GM19324 (cell line): Measurements from ENCODE around the gene CPE.
A peak's percentile ranks its signal among the peaks of the same experiment; 100 is the strongest.
"Not testable (repeated sequence)": the region's sequence is repeated elsewhere in the genome, so short reads cannot be mapped to it uniquely, and the experiment has no call there.

ENCODE experiments used
- ATAC-seq: cut with Tn5 transposase; IDR thresholded peaks from one replicate; pipeline ENCODE4 v1.9.1; 2021; ENCODE audit warnings: mild to moderate bottlenecking, moderate library complexity; ENCODE audit not compliant: unreplicated experiment, low FRiP score

CPE gene

DNA sequence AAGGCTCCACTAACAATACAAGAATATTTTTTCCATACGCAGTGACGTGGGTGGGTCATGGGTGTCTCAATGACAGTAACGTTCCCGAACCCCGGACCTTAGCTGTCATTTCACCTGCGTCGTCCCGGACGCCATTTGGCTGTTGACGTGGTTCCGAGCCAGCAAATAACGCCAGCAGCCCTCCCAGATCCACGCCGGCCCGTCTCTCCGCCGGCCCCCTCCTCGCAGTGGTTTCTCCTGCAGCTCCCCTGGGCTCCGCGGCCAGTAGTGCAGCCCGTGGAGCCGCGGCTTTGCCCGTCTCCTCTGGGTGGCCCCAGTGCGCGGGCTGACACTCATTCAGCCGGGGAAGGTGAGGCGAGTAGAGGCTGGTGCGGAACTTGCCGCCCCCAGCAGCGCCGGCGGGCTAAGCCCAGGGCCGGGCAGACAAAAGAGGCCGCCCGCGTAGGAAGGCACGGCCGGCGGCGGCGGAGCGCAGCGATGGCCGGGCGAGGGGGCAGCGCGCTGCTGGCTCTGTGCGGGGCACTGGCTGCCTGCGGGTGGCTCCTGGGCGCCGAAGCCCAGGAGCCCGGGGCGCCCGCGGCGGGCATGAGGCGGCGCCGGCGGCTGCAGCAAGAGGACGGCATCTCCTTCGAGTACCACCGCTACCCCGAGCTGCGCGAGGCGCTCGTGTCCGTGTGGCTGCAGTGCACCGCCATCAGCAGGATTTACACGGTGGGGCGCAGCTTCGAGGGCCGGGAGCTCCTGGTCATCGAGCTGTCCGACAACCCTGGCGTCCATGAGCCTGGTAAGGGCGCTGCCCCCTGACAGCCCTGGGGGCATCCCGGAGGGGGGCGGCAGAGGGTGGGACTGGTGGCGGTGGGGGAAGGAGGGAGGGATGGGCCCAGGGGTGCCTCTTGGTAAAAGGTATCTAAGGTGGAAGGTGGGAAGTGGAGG is at the start of gene CPE:
CPE (plus strand) TSS at position 264 of the 933 bp plus-strand sequence; CDS start at position 478, 214 bp downstream.
- ATAC-seq = peak; percentile 90

DNA sequence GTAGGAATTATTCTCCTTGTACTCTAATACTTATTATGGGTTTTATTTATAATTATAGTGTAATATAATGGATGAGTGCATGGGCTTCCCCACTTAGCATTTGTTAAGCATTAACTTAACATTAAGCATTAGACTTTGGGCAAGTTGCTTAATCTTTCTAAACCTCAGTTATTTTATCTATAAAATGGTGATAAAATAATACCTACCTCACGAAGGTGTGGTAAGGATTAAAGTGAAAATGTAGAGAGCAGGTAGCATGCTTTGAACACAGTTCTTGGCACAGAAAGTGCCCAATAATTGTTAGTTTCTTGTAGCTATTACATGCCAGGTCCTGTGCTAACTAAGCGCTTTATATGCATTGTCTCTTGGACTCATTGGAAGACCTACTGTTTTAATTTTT is 48.7 kb upstream of the CPE start:
- ATAC-seq = no peak

DNA sequence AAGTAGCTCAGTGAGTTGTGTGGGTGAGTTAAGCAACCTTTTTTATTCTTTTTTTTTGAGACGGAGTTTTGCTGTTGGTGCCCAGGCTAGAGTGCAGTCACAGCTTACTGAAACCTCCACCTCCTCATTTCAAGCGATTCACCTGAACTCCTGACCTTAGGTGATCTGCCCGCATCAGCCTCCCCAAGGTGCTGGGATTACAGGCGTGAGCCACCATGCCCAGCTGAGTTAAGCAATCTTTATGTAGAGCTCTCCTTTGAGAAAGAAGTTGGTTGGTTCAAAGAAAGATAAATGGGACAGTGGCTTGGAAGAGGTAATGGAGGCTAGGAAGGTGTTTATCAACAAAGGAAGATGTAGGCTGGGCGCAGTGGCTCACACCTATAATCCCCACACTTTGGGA is 48.1 kb upstream of the CPE start:
- no peak for ATAC-seq

DNA sequence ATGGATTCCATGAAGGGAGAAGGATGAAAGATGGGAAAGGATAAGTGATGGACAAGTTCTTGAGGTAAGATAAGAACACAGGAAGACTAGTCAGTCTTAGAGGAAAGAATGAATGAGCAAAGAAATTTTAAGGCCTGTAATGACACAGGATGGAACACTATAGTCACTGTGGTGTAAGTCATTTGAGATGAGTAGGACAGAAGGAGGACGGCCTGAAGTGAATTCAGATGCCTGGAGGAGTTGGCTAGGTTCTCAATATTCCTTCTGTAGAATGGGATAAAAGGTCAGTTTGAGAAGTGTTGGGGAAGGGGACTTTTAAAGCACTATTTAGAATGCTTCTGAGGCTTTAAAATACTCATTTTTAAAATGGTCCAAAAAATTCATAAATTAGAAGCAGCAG is 47.4 kb upstream of the CPE start:
- no peak for ATAC-seq

DNA sequence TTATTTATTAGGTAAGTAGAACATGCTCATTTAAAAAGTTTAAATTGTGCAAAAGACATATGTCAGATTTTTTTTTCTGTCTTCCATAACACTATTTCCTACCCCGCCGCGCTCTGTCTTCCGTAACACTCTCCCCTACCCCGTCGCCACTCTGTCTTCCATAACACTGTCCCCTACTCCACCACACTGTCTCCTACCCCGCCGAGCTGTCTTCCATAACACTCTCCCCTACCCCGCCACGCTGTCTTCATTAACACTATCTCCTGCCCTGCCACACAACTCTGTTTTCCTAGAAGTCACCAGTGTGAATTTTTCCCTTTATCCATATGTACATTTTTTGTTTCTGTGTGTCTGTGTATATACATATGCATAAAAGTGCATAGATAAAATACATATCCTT is 47.0 kb upstream of the CPE start:
- ATAC-seq = no peak

DNA sequence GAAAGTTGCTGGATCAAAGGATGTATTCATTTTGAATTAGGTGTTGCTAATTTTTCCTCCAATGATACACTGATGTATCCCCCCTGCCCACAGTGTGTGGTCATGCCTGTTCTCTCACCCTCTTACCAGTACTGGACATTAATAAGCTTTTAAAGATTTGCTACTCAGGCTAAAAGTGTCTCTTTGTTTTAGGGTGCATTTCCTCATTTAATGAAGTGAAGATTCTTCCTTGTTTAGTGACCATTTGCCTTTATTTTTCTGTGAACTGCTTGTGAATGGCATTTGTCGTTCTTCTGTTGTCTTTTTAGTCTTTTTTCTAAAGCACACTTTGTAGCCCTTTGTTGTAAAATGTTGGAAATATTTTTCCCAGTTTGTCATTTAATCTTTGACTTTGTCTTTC is 46.3 kb upstream of the CPE start:
- ATAC-seq = no peak

DNA sequence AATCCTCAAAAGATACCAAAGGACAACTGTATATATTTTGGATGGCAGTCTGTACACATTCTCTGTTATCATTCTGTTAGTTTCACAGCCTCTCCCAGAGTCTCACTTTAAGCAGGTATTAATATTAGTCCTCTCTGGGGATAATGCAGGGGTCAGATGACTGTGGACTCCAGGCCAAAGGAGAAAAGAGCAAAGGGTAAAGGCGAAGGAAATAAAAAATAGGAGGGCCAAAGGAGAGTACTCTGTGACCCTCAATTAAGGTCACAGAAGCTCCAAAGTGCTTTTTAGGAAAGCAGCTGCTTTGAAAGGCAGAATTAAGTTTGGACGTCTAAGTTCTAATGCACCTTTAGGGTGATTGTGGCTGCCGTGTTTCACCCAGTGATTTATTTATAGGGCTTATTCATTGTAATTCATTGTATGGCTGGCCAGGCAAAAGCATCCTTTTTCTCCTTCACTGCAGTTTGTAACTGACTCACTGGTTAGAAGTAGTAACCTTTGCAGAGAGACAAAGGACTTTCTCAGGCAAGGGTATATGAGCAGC is 43.6 kb upstream of the CPE start:
- no peak for ATAC-seq

DNA sequence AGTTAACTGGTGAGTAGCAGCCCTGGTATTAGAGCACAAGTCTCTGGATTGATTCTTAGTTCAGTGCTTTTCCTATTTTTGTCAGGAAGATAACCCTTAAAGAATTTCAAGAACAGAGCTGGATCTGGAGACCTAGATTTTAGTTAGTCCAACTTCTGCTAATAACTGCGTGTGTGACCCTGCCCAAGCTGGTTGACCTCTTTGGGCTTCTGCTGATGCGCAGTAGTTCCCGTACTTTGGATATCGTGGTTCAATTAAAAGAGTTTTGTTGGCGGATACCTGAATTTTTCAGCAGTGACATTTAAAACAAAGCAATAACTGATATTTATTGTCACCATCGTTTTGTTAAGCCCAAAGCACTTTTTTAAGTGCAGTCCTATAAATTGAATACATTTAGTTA is 42.1 kb upstream of the CPE start:
- no peak for ATAC-seq

DNA sequence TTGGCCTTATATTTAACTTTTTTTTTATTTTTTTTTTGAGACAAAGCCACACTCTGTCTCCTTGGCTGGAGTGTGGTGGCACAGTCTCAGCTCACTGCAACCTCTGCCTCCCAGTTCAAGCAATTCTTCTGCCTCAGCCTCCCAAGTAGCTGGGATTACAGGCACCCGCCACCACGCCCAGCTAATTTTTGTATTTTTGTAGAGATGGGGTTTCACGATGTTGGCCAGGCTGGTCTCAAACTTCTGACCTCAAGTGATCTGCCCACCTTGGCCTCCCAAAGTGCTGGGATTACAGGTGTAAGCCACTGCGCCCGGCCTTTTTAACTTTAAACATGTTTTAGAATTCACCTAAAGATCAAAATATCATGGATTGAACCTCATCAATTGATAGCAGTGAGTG is 36.5 kb upstream of the CPE start:
- not testable (repeated sequence) for ATAC-seq

DNA sequence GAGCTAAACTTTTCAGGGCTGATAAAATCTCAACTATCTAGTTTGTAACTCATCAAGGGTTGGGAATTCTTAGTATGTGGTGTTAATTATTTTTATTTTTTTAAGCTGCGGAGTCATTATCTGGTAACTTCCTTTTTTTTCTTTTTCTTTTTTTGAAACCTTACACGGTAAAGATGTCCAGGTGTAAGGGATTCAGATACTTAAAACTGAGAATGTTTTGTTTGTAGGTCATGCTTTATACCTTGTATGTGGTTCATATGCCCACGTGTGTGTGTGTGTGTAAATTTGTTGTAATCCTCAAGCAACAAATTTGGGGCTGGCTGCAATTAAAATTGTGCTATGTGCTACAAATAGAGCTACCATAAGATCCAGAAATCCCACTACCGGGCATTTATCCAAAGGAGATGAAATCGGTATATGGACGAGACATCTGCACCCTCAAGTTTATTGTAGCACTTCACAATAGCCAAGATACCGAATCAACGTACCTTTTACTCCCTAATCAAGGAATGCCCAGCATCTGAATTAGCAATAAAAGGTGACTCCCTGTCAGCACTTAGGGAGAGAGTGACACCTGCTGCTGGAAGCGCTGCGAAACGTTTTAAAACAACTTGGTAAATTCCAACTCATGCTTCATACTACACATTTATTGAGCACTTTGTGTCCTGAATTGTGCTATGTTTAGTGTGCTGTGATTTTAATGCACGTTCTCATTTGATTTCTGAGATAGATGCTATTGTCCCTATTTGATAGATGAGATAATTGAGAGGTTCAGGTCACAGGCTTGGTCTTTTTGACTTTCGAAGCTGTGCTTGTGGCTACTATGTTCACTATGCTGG is 35.2 kb upstream of the CPE start:
- ATAC-seq = no peak

DNA sequence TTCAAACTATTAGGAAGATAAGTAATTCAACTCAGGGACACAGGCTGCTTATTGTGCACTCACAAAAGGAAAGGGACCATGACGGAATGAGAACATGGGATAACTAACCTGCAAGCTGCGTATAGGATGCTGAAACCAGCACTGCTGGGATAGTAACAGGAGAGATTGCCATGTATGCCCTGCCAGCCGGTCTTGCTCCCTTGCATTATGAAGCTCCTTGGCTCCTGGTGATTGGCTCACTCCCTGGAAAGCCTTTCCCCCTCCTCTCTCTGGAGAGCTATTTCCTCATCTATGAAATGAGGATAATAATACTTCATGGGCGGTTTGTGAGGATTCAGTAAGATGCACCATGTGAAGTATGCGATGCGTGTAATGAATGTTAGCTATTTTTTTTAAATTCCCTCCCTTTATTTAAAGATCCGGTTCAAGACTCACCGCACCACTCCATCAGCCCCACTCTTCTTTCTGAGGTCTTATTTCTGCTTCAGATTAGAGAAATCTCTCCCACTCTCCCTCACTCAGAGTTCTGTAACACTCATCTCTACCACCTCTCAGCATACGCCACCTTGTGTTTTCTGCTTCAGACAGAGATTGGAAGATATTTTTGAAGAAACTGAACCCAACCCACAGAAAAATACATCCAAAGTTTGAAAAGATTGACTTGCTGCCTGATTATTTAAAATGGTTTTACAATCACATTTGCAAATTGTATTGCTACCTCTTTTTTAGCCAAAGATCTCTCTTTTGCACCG is 33.0 kb upstream of the CPE start:
- no peak for ATAC-seq

DNA sequence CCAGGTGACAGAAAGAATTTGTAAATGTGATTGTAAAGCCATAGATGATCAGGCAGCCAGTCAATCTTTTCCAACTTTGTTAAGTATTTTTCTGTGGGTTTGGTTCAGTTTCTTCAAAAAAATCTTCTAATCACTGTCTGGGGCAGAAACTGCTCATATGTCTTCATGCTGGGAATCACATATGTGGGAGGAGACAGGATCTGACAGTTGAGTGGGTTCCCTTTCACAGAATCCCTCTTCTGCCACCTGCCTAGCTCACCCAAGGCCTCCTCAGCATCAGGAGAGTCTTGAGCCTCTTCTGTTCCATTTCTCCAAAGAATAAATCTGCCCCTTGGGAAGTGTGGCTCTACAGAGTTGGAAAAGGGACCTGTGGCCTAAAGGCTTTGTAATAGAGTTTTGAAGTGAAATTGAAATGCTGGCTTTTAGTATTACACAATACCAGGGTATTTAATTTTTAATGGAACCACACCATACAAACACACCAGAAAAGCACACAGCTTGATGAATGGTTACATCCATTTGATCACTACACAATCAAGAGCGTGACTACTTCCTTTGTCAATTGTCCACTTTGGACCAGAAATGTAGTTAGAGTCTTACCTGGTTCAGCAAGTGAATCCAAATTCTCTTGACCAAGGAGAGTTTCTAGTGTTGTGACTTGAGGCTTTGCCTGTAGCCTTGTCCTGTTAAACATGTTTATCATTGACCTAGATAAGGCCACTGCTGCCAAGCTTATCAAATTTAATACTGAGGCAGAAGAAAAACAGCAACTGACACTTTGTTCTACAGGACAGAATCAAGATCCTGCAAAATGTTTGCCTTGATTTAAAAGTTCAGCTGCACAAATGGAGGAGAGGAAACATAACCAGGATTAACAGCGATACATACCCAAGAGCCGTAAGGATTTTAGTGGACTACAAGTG is 30.9 kb upstream of the CPE start:
- no peak for ATAC-seq

DNA sequence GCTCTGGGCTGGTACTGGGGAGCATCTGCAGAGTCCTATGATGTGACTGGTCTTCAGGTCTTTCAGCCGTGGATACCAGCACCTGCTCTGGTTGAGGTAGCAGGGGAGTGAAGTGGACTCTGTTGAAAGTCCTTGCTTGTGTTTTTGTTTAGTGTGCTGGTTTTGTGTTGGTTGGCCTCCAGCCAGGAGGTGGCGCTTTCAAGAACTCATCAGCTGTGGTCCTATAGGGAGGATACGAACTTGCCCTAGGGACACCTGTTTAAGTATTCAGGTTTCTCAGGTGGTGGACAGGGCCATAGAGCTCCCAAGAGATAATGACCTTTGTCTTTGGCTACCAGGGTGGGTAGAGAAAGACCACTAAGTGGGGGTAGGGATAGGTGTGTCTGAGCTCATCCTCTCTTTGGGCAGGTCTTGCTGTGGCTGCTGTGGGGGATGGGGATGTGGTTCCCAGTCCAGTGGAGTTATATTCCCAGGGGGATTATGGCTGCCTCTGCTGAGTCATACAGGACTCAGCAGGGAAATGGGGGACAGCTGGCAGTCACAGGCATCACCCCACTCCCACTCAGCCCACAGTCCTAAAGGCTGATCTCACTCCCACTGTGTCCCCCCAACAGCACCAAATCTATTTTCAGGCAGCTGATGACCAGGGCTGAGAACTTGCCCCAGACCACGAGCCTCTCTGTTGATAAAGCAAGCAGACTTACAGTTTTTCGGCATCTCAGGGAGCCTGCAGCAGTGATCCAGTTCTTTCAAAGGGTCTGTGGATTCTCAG is 27.3 kb upstream of the CPE start:
- no peak for ATAC-seq

DNA sequence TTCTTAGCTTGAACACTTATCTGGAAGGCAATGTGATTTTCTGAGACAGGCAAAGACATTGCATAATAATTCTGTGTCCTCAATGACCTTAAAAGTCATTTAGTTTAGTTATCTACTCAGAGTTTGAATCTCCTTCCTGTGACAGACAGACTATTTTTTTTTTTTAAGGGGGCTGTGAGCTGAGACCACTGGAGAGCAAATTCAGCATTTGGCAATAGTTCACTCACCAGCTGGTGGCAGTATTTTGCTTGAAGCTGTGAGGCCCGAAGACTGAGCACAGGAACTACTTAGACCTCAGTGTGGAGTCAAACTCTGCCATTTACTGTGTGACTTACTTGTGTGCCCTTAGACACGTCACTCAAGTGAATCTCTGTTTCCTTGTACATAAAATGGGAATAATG is 22.9 kb upstream of the CPE start:
- peak; percentile 45 for ATAC-seq

DNA sequence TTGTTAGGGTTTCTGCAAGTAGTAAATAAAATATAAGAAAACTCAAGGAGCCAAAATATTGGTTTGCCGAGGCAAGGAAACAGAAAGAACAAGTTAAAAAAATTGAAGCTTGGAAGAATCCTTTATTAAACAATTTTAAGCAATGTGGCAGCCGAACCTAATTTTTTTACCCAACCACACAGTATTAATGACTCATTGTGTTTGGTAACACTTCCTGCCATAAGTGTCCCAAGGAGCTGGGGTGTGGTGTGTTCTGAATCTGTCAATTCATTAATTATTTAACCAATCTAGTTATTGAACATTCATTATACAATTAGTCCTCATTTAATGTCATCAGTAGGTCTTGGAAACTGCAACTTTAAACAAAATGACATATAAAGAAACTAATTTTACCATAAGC is 19.3 kb upstream of the CPE start:
- no peak for ATAC-seq

DNA sequence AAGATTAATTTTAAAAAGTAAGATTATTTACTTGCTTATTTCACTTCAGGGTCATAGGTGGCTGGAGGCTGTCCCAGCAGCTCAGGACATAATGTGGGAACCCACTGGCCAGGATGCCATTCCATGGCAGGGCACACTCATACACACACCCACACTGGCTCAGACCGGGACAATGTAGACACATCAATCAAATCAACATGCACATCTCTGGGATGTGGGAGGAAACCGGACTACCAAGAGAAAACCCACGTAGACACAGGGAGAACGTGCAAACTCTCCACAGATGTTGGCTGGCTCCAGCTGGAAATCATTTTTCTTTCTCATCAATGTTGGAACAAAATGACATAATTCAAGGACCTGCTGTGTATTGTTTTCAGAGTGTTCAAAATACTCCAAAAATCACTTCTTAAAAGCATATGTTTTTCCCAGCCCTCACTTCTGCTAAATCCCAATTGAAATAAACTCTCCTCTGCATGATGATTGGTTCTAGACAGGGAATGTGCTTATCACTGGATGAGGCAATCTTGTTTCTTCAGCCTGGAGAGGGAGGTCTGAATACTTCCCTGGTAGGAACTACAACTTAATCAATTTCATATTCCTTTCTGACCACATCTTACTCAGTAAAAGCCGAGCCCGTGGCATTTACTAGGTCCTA is 18.6 kb upstream of the CPE start:
- ATAC-seq = no peak

DNA sequence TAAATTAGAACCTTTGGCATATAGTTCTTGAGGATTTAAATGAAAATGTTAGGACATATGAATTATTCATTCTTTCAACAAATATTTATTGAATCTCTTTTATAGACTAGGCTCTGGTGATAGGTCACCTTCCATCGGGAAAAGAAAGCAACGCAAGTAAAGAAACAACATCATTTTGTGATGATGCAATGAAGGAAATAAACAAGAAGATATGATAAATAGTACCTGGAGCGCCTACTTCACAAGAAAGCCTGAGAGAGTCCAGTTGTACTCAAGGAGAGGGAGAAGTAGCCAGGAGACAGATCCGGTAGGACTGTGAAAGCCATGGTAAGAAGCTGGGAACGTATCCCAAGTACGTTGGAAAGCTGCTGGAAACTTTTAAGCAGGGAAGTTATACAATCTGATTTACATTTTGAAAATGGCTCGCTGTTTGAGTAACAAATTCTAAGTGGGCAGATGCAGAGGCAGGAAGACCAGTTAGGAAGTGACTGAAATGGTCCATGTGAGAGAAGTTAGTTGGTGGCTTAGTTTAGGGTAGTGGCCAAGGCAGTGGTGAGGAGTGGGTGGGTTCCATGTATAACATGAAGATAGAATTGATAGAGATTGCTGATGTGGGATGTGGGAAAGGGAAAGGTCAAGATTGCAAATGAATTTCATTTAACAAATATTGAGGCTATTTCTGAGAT is 17.7 kb upstream of the CPE start:
- ATAC-seq = no peak

DNA sequence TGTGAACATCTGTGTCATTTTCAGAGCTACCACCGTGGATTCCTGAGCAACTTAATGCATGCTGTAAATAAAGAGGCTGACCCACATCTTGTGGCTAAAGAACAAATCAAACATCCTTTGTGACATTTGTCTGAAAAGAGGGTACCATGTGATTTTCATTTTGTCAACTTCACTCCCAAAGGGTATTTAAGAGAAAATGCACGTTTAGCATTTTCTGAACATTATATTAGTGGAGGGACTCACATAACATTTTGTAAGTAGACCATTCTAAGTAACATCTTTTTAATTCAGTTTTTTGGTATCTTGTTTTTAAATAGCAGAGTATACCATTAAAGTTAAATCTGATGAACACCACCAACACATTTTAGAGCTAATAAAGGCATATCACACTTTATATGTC is 17.0 kb upstream of the CPE start:
- no peak for ATAC-seq
